GM12878 (cell line): ENCODE results near the gene STX16.

ENCODE experiments used
- BHLHE40 ChIP-seq, 2 experiments: fragments of 450-650 bp in 1 of 2; IDR thresholded peaks; 2 replicates each; pipeline ENCODE4 v1.6.1; 2011 to 2017; ENCODE audit warnings: low read depth in 2 of 2, borderline replicate concordance in 1 of 2, improper control_type of control experiment in 1 of 2, low read length in 1 of 2, mild to moderate bottlenecking in 1 of 2
- CEBPB ChIP-seq, 2 experiments: fragments of 150-350 bp in 1 of 2; IDR thresholded peaks; 2 replicates each; pipeline ENCODE4 v1.6.1; 2012 to 2014; ENCODE audit warnings: low read depth in 2 of 2, low read length in 2 of 2, borderline replicate concordance in 1 of 2, inconsistent platforms in 1 of 2
- CHD4 ChIP-seq: fragments of 200-600 bp; sonication (generic); IDR thresholded peaks from 2 replicates; pipeline ENCODE4 v1.6.1; 2016; ENCODE audit warnings: mild to moderate bottlenecking
- NFIC ChIP-seq: IDR thresholded peaks from 2 replicates; pipeline ENCODE4 v1.6.1; 2012; ENCODE audit warnings: low read depth, mild to moderate bottlenecking, inconsistent platforms, low read length, moderate library complexity
- NRF1 ChIP-seq: conservative IDR thresholded peaks from 2 replicates; pipeline ENCODE4 v1.6.1; 2011; ENCODE audit warnings: mild to moderate bottlenecking, low read depth, low read length, improper control_type of control experiment
- POLR2AphosphoS5 ChIP-seq: IDR thresholded peaks from 2 replicates; pipeline ENCODE4 v1.6.1; 2011; ENCODE audit warnings: mild to moderate bottlenecking, low read length, inconsistent platforms
- RBBP5 ChIP-seq: fragments of 200-600 bp; sonication (generic); conservative IDR thresholded peaks from 2 replicates; pipeline ENCODE4 v1.6.1; 2016
- YY1 ChIP-seq: IDR thresholded peaks from 2 replicates; pipeline ENCODE4 v1.6.1; 2011; ENCODE audit warnings: low read depth, mild to moderate bottlenecking, low read length

GRCh38 chr20:58722877-58723627, 72.0 kb downstream of the STX16 start:
- TF ChIP-seq NRF1: no peak
- no peak for TF ChIP-seq POLR2AphosphoS5
- TF ChIP-seq BHLHE40 (IDR thresholded peaks at IDR 0.05; ENCODE audit: borderline replicate concordance in 1 of 2, low read depth in 2 of 2, low read length in 1 of 2): no peak
- TF ChIP-seq RBBP5: no peak
- no peak for TF ChIP-seq YY1
- no peak for TF ChIP-seq CEBPB (IDR thresholded peaks at IDR 0.05; ENCODE audit: borderline replicate concordance in 1 of 2, low read depth in 2 of 2, low read length in 2 of 2)
- no peak for TF ChIP-seq CHD4
- no peak for TF ChIP-seq NFIC
